Fibroblast of lung (primary cell): Measurements from ENCODE around the gene VCP.

Experiments
- CTCF ChIP-seq, 2 donors: IDR thresholded peaks in 1 of 2; conservative IDR thresholded peaks in 1 of 2; 1 replicate in 1 of 2; 2 replicates in 1 of 2; pipeline ENCODE4 v1.5.1; 2011 to 2012; ENCODE audit warnings: low read length in 2 of 2, control low read depth in 1 of 2, inconsistent platforms in 1 of 2, low read depth in 1 of 2, mild to moderate bottlenecking in 1 of 2
- EZH2 ChIP-seq: IDR thresholded peaks from 2 replicates; pipeline ENCODE4 v1.5.1; 2012; ENCODE audit warnings: low read length, control low read depth, mild to moderate bottlenecking; ENCODE audit errors: missing control alignments

DNA sequence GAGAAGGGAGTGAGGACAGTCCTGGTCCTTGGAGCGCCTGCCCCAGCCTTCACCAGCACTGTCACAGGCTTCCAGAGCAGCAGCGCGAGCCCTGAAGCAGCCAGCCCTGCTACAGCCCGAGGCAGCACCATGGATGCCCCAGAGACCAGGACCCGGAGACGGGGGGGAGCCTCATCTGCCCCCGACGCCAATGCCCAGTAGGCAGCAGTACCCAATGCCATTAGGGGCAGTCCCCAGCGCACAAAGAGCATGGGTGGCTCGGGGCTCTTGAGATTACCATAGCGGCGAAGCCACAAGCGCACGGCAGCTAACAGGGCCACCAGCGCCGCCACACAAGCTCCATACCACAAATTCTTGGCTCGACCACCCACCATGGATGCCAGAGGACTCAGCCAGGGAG, 19.1 kb upstream of the VCP start:
- TF ChIP-seq CTCF (conservative IDR thresholded peaks at IDR 0.05 in 1 of 2, IDR thresholded peaks at IDR 0.05 in 1 of 2; ENCODE audit: low read depth in 1 of 2, low read length in 2 of 2) = no peak
- TF ChIP-seq EZH2 = no peak
